HepG2 (cell line): ENCODE results near the gene NCOA5. TPM values are rescaled to one million over a fixed set of nuclear protein-coding genes. Genes with fewer than 3 reads are reported as not detected.

Experiments
- GATA4 ChIP-seq: sonication (generic); IDR thresholded peaks from 2 replicates; pipeline ENCODE4 v1.6.1; 2016; ENCODE audit warnings: antibody characterized with exemption, low read depth, borderline replicate concordance
- KLF9 ChIP-seq: IDR thresholded peaks from 2 replicates; pipeline ENCODE4 v1.6.1; 2016; ENCODE audit warnings: low read depth
- MAF1 ChIP-seq: sonication (generic); formaldehyde crosslinking; IDR thresholded peaks from 2 replicates; pipeline ENCODE4 v1.5.0; 2020; ENCODE audit warnings: missing genetic modification reagents, borderline replicate concordance
- PCBP2 ChIP-seq: fragments of 200-400 bp; formaldehyde crosslinking; optimal IDR thresholded peaks from 2 replicates; pipeline ENCODE3; 2018; ENCODE audit warnings: low read length, low read depth; ENCODE audit not compliant: poor library complexity, severe bottlenecking
- RBFOX2 ChIP-seq: fragments of 200-400 bp; formaldehyde crosslinking; IDR thresholded peaks from 2 replicates; pipeline ENCODE4 v1.6.1; 2017; ENCODE audit warnings: low read depth, mild to moderate bottlenecking, low read length
- TP53 ChIP-seq: sonication (generic); formaldehyde crosslinking; conservative IDR thresholded peaks from 2 replicates; pipeline ENCODE4 v1.4.0; 2020; ENCODE audit warnings: missing genetic modification reagents
- ZNF331 ChIP-seq: sonication (generic); formaldehyde crosslinking; IDR thresholded peaks from 2 replicates; pipeline ENCODE4 v1.4.0; 2020; ENCODE audit warnings: missing genetic modification reagents
- ZNF343 ChIP-seq: sonication (generic); formaldehyde crosslinking; IDR thresholded peaks from 2 replicates; pipeline ENCODE4 v1.4.0; 2020; ENCODE audit warnings: mild to moderate bottlenecking, missing genetic modification reagents
- polyA plus RNA-seq, 8 experiments: library from polyadenylated mRNA; depleted of rRNA in 3 of 8; stranded (reverse) in 7 of 8; unstranded in 1 of 8; fragments of >200 nt; fragmentation: Illumina TruSeq in 4 of 8; extraction: Trizol in 4 of 8; gene quantifications; 2 replicates each; pipeline versions ENCODE4 v1.2.1 to v1.2.3, GENCODE V29; 2011 to 2016; ENCODE audit warnings: low read depth in 4 of 8, missing spikeins in 1 of 8, mixed read lengths in 1 of 8; ENCODE audit not compliant: insufficient read depth in 1 of 8
- total RNA-seq, 5 experiments: library from RNA; depleted of rRNA; stranded (reverse); fragments of >200 nt; fragmentation: Illumina TruSeq; extraction: Trizol; gene quantifications; 2 replicates each; pipeline ENCODE4 v1.2.3, GENCODE V29; 2016; ENCODE audit warnings: low read depth in 1 of 5
- TF ChIP-seq, protein P1 (sequence below): sonication (generic); formaldehyde crosslinking; IDR thresholded peaks from 2 replicates; pipeline ENCODE4 v1.5.0; 2020; ENCODE audit warnings: mild to moderate bottlenecking, missing genetic modification reagents, borderline replicate concordance
- TF ChIP-seq, protein P2 (sequence below): sonication (generic); formaldehyde crosslinking; IDR thresholded peaks from 2 replicates; pipeline ENCODE4 v1.4.0; 2020; ENCODE audit warnings: missing genetic modification reagents
- TF ChIP-seq, protein P3 (sequence below): sonication (generic); formaldehyde crosslinking; IDR thresholded peaks from 2 replicates; pipeline ENCODE4 v1.4.0; 2020; ENCODE audit warnings: mild to moderate bottlenecking, missing genetic modification reagents
- TF ChIP-seq, protein P4 (sequence below): sonication (generic); formaldehyde crosslinking; IDR thresholded peaks from 2 replicates; pipeline ENCODE4 v1.5.0; 2020; ENCODE audit warnings: missing genetic modification reagents

NCOA5 gene
- total and polyA plus RNA-seq, 2 of the 13 experiments (the other 11 are each of a cell fraction or from before 2014, with no cell fraction given), result 16.5 to 28.4 TPM

DNA sequence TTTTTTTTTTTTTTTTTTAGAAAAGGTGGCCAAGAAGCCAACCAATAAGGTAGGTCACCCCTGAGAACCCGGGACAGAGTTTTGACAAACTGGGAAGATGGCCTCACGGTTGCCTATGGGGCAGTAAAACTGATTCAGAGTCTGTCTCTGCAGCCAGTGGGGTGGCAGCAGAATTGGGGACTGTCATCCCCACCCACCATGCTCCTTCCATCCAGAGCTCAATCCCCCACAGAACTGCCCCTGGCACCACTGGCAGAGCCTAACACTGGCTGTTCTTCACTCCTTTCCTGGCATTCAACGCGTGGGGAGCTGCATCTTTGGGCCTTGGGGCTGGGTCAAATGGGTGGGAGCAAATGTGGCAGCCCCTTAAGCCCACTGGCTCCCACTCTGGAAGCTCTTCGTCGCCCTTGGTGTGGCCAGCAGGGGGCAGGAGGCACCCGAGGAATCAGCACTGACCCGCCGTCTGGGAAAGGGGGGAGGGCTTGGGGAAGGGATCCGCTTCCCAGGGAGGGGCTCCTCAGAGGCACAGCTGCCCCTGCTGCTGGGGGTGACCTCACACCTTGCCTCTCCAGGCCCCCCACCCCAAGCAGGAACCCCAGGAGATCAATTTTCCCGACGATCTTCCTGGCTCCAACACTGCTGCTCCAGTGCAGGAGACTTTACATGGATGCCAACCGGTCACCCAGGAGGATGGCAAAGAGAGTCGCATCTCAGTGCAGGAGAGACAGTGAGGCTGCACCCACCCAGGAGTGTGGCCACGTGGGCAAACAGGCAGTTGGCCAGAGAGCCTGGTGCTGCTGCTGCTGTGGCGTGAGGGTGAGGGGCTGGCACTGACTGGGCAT, 38.8 kb upstream of the NCOA5 start (continued):
- TF ChIP-seq, protein P1, sequence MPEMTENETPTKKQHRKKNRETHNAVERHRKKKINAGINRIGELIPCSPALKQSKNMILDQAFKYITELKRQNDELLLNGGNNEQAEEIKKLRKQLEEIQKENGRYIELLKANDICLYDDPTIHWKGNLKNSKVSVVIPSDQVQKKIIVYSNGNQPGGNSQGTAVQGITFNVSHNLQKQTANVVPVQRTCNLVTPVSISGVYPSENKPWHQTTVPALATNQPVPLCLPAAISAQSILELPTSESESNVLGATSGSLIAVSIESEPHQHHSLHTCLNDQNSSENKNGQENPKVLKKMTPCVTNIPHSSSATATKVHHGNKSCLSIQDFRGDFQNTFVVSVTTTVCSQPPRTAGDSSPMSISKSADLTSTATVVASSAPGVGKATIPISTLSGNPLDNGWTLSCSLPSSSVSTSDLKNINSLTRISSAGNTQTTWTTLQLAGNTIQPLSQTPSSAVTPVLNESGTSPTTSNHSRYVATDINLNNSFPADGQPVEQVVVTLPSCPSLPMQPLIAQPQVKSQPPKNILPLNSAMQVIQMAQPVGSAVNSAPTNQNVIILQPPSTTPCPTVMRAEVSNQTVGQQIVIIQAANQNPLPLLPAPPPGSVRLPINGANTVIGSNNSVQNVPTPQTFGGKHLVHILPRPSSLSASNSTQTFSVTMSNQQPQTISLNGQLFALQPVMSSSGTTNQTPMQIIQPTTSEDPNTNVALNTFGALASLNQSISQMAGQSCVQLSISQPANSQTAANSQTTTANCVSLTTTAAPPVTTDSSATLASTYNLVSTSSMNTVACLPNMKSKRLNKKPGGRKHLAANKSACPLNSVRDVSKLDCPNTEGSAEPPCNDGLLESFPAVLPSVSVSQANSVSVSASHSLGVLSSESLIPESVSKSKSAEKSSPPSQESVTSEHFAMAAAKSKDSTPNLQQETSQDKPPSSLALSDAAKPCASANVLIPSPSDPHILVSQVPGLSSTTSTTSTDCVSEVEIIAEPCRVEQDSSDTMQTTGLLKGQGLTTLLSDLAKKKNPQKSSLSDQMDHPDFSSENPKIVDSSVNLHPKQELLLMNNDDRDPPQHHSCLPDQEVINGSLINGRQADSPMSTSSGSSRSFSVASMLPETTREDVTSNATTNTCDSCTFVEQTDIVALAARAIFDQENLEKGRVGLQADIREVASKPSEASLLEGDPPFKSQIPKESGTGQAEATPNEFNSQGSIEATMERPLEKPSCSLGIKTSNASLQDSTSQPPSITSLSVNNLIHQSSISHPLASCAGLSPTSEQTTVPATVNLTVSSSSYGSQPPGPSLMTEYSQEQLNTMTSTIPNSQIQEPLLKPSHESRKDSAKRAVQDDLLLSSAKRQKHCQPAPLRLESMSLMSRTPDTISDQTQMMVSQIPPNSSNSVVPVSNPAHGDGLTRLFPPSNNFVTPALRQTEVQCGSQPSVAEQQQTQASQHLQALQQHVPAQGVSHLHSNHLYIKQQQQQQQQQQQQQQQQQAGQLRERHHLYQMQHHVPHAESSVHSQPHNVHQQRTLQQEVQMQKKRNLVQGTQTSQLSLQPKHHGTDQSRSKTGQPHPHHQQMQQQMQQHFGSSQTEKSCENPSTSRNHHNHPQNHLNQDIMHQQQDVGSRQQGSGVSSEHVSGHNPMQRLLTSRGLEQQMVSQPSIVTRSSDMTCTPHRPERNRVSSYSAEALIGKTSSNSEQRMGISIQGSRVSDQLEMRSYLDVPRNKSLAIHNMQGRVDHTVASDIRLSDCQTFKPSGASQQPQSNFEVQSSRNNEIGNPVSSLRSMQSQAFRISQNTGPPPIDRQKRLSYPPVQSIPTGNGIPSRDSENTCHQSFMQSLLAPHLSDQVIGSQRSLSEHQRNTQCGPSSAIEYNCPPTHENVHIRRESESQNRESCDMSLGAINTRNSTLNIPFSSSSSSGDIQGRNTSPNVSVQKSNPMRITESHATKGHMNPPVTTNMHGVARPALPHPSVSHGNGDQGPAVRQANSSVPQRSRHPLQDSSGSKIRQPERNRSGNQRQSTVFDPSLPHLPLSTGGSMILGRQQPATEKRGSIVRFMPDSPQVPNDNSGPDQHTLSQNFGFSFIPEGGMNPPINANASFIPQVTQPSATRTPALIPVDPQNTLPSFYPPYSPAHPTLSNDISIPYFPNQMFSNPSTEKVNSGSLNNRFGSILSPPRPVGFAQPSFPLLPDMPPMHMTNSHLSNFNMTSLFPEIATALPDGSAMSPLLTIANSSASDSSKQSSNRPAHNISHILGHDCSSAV (CRISPR knock-in tag), result no peak
- TF ChIP-seq, protein P2, sequence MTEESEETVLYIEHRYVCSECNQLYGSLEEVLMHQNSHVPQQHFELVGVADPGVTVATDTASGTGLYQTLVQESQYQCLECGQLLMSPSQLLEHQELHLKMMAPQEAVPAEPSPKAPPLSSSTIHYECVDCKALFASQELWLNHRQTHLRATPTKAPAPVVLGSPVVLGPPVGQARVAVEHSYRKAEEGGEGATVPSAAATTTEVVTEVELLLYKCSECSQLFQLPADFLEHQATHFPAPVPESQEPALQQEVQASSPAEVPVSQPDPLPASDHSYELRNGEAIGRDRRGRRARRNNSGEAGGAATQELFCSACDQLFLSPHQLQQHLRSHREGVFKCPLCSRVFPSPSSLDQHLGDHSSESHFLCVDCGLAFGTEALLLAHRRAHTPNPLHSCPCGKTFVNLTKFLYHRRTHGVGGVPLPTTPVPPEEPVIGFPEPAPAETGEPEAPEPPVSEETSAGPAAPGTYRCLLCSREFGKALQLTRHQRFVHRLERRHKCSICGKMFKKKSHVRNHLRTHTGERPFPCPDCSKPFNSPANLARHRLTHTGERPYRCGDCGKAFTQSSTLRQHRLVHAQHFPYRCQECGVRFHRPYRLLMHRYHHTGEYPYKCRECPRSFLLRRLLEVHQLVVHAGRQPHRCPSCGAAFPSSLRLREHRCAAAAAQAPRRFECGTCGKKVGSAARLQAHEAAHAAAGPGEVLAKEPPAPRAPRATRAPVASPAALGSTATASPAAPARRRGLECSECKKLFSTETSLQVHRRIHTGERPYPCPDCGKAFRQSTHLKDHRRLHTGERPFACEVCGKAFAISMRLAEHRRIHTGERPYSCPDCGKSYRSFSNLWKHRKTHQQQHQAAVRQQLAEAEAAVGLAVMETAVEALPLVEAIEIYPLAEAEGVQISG (CRISPR knock-in tag), result 0 out of 2 replicates have a peak, but pooled peaks have one; percentile 18
- no peak for TF ChIP-seq PCBP2
- TF ChIP-seq ZNF331, result no peak
- no peak for TF ChIP-seq TP53 (CRISPR knock-in tag)
- TF ChIP-seq GATA4, result no peak
- TF ChIP-seq, protein P3, sequence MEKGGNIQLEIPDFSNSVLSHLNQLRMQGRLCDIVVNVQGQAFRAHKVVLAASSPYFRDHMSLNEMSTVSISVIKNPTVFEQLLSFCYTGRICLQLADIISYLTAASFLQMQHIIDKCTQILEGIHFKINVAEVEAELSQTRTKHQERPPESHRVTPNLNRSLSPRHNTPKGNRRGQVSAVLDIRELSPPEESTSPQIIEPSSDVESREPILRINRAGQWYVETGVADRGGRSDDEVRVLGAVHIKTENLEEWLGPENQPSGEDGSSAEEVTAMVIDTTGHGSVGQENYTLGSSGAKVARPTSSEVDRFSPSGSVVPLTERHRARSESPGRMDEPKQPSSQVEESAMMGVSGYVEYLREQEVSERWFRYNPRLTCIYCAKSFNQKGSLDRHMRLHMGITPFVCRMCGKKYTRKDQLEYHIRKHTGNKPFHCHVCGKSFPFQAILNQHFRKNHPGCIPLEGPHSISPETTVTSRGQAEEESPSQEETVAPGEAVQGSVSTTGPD (CRISPR knock-in tag), result no peak
- no peak for TF ChIP-seq MAF1
- TF ChIP-seq, protein P4, sequence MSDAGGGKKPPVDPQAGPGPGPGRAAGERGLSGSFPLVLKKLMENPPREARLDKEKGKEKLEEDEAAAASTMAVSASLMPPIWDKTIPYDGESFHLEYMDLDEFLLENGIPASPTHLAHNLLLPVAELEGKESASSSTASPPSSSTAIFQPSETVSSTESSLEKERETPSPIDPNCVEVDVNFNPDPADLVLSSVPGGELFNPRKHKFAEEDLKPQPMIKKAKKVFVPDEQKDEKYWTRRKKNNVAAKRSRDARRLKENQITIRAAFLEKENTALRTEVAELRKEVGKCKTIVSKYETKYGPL (CRISPR knock-in tag), result no peak
- no peak for TF ChIP-seq KLF9 (CRISPR knock-in tag)
- TF ChIP-seq RBFOX2, result no peak
- TF ChIP-seq ZNF343 (CRISPR knock-in tag), result no peak
